CD4-positive, alpha-beta T cell treated with Interleukin-1 beta for 1 hour (primary cell): ENCODE data around the gene TMEM232.
"Not testable (repeated sequence)": the region's sequence is repeated elsewhere in the genome, so short reads cannot be mapped to it uniquely, and the experiment has no call there.

Experiments used
- DNase-seq, 2 donors: peaks; one replicate each; pipeline ENCODE4 v3.0.0-alpha.2; 2020 to 2022

TMEM232 gene

DNA sequence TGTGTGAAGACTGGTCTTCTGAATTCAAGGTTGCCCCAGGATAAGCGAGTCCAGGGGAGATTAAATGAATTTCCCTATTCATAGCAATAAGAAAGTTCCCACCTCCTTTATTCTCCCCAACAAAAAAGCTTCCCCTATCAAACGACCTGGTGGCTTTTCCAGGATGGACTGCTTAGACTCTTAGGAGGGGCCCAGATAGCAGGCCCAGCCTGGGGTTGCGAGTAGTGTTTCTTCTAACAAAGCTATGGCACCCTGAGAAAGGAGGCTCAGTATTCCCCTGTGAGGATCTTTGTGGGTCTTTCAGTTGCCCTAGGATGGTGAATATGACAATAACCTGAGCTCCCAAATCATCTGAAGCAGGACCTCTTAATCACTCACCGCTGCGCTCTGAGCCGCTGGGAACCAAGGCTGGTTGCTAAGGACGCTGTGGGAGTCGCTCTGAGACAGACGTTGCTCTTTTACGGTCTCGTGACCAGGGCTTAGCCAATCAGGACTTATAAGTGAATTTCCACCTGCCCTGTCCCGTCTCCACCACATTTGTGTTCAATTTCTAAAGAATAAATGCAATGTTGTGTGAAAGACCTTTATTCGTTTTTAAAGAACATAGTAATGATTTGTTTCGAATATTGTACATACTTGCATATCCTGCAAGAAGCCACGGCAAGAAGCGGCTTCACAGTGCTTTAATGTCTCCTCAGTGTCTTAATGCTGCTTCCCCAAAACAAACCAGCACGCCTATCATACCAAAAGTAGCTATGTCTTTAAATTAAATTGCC lies at the start of gene TMEM232:
TSS of gene TMEM232 (minus strand) at position 423 of the 776 bp plus-strand sequence. CDS start 59,319 bp downstream, outside the sequence.
- peak; percentile 78 to 80 for DNase-seq

DNA sequence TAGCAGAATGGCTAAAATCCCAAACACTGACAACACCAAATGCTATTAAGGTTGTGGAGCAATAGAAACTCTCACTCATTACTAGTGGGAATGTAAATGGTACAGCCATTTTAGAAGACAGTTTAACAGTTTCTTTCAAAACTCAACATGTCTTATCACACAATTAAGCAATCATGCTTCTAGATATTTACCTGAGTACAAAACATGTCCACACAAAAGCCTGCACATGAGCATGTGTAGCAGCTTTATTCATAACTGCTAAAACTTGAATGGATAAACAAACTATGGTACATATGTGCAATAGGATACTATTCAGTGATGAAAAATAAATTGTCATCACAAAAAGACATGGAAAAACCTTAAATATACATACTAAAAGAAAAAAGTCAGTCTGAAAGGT lies 43.8 kb upstream of the TMEM232 start:
- DNase-seq, result no peak

DNA sequence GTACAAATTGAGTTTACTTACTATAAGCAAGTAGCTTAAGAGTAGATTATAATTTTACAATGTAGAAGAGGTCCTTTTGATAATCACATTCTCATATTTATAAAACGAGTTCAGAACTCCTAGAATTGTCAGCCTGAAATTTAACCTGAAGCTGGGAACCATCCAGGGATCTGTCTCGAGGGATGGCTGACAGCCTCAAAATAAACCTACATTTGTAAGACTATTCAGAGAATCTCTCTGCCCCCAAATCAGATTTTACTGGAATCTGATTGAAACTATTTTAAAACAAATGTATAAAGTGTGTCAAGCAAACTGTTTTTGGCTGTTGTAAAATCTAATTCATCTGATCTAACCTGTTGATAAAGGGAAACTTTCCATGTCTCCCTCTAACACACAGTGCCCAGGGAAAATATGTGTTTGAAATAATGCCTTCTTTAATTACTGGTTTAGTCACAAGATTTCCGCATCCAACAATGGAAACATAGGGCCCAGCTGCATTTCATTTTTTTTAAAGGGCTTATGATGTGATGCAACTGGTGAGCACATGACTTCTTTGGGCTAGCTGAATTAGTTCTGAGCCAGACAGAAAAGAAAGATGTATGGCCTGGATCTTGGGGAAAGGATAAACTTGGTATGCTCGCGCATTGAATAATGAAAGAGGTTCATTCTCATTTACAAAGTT lies 42.7 kb upstream of the TMEM232 start:
- DNase-seq, result no peak

DNA sequence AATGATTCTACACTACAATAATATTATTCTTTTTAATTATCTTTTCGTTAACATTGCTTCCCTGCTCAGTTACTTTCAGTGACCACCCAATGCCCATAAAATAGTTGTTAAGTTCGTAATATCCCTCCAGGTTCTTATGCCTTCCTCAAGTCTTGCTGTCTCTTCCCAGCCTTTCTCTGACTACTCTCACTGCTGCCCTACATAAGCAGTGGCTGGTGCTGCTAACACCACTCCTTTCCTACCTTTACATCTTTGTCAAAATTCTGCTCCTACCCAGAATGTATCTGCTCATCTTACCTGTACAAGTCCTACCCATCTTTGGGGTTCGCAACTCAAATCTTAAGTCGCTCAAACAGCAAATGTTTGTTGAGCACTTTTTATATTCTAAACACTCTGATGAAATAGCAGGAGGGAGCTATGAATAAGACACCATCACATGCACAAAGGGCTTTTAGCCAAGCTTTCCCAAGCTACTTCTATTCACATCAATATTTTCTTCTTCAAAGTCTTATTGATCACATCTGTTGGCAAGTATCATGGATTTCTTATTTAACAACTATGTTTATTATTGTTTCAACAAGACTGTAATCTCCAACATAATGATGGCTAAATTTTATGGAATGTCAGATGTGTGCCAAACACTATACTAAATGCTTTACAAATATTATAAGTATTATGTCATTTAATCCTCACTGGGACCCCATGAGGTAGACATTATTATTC lies 41.8 kb upstream of the TMEM232 start:
- DNase-seq, result no peak

DNA sequence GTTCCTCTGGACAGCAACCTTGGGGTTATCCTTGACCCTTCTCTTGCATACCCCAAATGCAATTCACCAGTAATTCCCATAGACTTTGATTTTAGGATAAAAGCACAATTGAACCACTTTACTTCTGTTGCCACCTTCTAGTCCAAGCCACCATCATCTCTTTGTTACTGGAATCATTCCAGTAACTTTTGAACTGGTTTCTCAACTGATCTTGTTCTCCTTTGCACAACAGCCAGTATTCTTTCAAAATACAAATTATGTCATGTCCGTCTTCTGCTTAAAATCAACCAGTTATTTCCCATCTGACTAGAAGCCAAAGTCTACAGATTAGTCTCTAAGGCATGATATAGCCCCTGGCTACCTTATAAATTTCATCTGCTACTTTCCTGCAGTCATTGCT lies 33.7 kb upstream of the TMEM232 start:
- no peak for DNase-seq

DNA sequence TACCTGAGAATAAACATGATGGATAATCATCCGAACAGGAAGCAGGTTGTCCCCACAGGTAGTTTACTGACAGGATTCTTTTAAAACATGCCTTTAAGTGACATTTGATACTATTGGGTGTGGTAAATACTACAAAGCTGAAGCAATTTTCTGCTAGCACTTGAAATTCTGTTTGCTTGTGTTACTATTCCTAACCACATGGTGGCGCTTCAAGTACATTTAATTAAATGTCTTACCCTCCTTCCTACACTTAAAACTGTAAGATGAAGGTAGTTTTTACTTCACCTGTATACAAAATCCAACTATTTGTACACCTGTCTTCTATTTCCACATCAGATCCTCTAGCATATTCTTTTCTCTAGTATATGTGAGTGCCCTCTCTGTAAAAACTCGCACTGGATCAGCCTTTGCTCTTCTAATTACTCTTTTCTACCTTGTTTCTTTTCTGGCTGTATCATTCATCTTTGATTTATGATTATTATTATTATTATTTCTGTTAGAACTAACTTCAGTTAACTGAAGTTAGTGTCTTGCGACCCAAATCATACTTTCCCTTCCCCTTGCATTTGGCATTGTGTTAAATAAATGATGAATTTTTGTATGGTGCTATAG lies 30.8 kb upstream of the TMEM232 start:
- DNase-seq, result peak in 1 of 2 donors; percentile 55

DNA sequence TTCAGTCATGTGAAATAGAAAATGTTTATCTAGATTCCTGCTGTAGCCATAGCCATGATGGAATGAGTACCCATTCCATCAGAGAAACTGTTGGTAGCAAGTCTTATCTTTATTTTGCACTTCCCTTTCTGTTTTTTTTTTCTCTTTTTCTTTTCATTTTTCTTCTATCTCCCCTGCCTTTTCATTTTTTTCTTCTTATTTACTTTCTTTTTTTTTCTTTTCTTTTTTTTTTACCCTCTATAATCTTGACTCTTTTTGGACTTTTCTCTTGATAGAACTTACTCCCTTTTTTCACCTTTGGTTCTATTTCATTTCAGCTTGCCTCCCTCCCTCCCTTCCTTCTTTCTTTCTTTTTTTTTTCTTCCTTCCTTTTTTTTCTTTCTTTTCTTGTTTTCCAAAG lies 27.7 kb upstream of the TMEM232 start:
- no peak for DNase-seq

DNA sequence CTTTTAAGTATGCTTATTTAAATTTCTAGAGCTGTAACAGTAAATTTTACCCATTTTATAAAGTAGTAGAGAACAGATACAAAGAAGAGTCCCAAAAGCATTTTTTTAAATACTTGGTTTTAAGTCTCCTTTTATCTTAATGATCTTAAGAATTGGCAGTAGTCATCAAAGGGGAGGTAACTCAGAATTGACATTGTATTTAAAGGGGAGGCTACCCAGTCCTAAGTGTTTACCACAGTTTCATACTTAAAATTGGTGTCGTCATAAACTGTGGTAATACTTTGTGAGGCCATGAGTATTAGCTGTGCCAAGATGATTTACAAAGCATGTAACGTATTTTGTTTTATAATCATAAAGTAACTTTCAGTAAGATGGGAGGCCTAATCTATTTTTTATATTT lies 27.1 kb upstream of the TMEM232 start:
- no peak for DNase-seq

DNA sequence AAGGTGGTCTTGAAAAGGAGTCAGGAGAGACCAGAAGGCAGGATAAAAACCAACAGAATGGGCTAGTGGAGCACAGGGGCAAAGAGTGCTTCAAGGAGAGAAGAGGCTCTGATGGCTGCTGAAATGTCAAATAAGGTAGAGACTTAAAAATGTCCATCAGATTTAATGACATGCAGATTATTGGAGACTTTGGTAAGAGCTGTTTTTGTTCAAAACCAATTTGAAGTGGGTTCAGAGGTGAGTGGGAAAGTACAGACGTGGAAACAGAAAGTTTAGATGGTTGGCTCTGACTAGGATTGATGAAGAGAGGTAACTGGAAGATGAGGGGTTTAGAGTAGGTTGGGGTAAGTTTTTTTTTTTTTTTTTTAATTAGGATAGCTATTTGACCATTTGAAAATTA lies 26.5 kb upstream of the TMEM232 start:
- no peak for DNase-seq

DNA sequence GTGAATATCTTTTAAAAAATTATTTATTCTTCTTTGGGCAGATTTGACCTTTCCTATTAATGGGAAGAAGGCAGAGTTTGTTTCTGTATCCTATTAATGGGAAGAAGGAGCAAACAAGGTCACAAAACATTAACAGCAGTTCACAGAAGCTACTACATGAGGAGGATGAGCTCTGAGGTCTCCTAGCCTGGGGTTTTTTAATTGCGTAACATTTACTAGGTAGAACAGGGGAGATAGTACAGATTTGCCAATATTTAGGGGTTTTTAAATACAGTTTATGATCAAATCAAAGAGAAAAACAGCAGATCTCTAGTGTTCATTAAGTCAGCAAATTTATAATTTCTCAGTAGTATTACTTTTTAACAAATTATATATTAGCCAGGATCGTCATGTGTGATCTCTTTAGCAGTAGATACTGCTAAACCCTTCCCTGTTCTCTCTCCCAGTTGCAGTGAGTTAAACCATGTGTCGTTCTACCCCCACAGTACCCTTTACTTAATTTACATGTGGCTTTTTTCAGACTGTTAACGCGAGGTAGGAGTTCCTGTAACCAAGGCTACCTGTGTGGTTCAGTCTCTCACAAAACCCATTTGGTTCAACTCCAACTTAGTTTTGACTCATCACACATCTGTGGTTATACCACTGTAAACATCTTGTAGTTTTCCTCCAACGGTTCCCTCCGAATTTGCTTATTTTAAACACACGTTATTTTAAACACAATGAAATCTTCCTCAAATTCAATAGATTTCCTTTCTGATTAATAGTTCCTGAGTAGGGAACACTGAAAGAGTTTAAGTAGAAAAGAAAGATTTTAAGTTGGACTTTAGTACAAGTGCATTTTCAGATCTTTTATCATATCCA lies 25.7 kb upstream of the TMEM232 start:
- DNase-seq, result peak; percentile 22 to 56

DNA sequence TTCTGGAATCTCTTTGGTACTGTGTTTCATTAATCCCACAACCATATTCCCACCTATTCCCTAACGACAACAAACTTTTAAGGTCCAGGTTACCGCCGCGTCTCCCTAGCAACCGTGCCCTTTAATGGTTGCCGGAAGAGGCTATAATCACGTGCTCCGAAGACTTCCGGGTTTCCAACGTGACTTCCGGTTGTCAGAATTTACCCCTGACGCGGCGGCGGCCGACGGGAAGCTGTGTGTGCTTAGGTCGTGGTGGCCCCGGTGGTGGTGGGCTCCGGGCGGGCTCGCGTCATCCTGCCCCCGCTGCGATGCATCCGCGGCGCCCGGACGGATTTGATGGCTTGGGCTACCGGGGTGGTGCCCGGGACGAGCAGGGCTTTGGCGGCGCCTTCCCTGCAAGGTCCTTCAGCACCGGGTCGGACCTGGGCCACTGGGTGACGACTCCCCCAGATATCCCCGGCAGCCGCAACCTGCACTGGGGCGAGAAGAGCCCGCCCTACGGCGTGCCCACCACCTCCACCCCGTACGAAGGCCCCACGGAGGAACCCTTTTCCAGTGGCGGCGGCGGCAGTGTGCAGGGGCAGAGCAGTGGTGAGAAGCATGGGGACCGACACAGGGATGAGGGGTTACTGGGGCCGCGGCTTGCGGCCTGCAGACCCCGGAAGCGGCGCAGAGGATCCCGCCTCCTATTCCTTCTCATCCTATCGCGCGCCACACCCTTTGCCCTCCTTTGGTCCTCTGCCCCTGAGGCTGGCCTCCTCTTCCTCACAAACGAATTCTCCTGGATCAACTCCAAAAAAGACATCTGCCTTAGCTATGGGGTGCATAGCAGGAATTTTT lies 12.6 kb upstream of the TMEM232 start, which contains the start of gene SLC25A46:
TSS of gene SLC25A46 (plus strand) at position 196 of the 840 bp plus-strand sequence. CDS start at position 309, 113 bp downstream.
- DNase-seq, result peak; percentile 88 to 90

DNA sequence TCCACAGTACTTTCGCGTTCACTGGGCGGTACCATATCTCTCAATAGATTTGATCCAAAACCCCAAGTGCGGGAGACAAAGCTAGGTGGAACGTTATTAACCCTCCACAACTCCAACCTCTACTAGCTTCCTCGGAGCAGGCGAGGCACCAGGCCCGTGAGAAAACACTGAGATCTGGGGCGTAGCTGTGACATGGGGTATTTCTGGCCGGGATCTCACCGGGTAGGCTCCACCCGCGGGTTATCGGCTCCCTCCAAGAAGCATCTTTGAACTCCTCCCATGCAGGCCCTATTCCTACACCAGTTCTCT lies 12.0 kb upstream of the TMEM232 start:
- DNase-seq, result no peak

DNA sequence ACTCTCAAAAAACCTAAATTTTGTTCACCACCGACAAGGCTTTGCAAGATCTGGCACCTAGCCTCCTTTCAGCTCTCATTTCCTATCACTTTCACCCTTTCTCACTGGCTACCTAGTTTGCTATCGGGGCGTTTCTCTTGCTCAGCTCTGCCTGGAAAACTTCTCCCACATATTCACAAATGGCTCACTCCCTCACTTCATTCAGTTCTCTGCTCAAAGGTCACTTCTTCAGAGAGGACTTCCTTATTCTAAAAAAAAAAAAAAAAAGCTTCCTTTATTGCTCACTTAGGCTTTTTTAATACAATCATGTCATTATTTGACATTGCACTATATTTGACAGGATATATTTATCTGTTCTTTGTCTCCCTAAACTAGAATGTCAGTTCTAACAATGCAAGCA lies 10.3 kb upstream of the TMEM232 start:
- no peak for DNase-seq

DNA sequence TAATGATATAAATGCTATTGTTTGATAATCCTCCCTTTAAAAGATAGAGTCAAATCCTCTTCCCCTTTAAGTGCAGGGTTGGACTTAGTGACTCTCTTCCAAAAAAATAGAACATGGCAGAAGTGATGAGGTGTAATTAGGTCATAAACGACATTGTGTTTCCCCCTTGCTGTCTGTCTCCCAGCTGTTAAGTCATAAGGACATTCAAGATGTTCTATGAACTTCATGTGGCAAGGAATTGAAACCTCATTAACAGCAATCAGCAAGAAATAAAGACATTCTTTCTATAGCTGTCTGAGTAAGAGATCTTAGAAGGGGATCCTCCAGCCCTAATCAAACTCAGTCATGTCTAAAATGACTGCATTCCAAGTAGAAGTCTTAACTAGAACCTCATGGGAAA lies 9.1 kb upstream of the TMEM232 start:
- no peak for DNase-seq

DNA sequence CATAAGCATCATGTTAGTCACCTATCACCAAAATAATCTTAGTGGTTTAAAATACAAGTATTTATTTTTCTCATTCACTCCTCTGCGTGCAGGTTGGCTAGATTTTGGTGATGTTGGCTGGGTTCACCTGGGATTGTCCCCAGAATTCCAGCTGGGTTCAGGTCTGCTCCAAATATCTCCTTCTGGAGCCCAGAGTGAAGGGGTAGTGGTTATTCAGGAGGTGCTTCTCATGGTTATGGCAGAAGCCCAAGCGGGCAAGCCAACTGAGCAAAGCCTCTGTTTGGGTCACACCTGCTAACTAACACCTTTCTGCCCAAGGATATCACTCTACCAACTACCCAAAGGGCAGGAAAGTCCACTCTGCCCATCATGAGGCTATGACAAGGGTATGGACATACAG lies 7.6 kb upstream of the TMEM232 start:
- DNase-seq, result no peak

DNA sequence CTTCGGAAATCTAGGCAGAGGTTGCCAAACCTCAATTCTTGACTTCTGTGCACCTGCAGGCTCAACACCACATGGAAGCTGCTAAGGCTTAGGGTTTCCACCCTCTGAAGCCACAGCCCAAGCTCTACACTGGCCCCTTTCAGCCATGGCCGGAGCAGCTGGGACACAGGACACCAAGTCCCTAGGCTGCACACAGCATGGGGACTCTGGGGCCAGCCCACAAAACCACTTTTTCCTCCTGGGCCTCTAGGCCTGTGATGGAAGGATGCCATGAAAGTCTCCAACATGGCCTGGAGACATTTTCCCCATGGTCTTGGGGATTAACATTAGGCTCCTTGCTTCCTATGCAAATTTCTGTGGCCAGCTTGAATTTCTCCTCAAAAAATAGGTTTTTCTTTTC lies 5.0 kb upstream of the TMEM232 start:
- not testable (repeated sequence) for DNase-seq

DNA sequence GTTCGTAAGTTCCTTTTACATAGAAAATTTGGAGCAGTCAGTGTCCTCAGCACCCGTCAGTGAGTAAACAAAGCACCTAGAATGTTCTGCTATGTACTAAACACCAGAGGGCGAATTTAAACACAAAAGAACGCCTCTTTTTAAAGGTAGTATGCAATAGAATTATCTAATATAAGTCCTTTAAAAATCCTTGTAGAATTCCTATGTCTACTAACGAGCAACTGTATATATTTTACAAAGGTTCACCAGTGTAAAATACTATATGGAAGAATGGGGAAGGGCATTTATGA lies 499 bp upstream of the TMEM232 start:
- DNase-seq, result peak in 1 of 2 donors; percentile 23

DNA sequence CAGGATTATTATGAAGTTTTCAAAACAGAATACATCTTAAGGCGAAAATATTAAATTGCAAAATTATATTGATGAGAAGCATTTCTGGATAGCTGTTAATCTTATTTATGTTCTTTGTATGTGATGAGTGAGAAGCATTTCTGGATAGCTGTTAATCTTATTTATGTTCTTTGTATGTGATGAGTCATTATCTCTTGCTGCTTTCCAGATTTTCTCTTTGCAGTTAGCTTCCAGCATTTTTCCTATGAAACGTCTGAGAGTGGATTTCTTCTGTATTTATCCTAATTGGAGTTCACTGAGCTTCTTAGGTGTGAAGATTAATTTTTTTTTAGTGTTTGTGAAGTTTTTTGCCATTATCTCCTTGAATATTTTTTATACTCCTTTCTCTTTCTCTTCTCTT lies 8.2 kb downstream of the TMEM232 start:
- no peak for DNase-seq

DNA sequence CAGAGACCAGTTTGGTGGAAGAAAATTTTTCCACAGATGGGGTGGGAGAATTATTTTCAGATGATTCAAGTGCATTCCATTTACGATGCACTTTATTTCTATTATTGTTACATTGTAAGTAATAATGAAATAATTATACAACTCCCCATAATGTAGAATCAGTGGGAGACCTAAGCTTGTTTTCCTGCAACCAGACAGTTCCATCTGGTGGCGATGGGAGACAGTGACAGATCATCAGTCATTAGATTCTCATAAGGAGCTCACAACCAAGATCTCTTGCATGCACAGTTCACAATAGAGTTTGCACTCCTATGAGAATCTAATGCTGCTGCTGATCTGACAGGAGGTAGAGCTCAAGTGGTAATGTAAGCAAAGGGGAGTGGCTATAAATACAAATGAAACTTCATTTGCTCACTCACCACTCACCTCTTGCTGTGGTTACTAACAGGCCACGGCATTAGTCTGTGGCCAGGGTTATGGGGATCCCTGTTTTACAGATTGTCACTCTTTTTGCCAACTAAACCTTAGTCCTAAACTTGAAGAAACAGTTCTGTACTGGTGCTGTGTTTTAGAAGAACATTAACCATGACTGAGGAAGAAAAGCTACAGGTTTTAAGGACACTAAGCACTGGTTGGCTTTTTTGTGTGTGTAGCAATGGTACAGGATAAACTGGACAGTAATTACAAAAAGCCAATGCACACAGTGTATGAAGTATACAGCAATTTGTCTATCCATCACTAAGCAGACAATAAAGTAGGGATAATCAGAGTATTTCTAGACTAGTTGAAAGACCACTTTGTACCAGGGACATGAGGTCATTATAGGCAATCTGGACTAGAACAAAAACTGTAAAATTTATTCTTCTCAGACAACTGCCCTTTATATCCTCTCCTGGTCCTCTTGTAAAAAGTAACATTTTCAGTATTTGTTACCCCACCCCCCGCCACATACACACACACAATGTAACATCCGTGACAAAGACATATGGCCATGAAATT lies 9.9 kb downstream of the TMEM232 start:
- DNase-seq, result no peak

DNA sequence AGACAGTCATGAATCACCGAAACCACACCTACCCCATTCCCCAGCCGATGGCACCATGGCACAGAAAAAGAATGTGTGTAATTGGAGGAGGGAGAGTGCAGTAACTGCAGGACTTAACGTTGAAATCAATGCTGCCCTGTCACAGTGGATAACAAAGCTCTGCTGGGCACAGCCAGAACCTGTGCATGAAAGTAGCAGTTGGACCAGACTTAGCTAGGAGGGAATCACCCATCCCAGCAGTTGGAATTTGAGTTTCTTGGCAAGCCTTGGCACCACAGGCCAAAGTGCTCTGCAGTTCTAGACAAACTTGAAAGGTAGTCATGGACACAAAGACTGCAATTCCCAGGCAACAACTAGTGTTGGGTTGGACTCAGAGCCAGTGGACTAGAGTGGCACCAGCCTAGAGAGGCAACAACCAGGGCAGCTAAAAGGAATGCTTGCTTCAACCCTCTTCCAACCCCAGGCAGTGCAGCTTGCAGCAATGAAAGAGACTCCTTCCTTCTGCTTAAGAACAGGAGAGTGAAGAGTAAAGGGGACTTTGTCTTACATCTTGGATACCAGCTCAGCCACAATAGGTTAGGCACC lies 19.1 kb downstream of the TMEM232 start:
- no peak for DNase-seq
